GM23338 (cell line): Measurements from ENCODE around the gene ANKRD45. TPM values are rescaled to one million over a fixed set of nuclear protein-coding genes. Genes with fewer than 3 reads are reported as not detected.

ENCODE experiments used
- ATAC-seq: fragments of 200-7000 bp; cut with Tn5 transposase; 3 replicates; pipeline ENCODE4 v1.9.1; 2020
- DNase-seq: peaks from one replicate; pipeline ENCODE4 v3.0.0-alpha.2; 2015; ENCODE audit warnings: low spot score
- H2AFZ ChIP-seq: fragments of 200-600 bp; sonication (generic); 2 replicates; pipeline ENCODE4 v1.8.0; 2016; ENCODE audit warnings: antibody characterized with exemption, mild to moderate bottlenecking, moderate library complexity
- H3F3A ChIP-seq: fragments of 200-600 bp; sonication (generic); replicated peaks from 2 replicates; pipeline ENCODE4 v1.8.0; 2017; ENCODE audit warnings: antibody characterized with exemption, mixed run types, low read depth
- H3K27ac ChIP-seq: fragments of 200-600 bp; sonication (generic); 2 replicates; pipeline ENCODE4 v1.6.1; 2016; ENCODE audit warnings: low read depth
- H3K27me3 ChIP-seq: fragments of 200-600 bp; sonication (generic); 2 replicates; pipeline ENCODE4 v1.8.0; 2016; ENCODE audit warnings: mild to moderate bottlenecking, mixed run types, moderate library complexity; ENCODE audit not compliant: insufficient read depth
- H3K36me3 ChIP-seq: fragments of 200-600 bp; sonication (generic); 2 replicates; pipeline ENCODE4 v1.8.0; 2016; ENCODE audit warnings: mild to moderate bottlenecking; ENCODE audit not compliant: insufficient read depth
- H3K4me1 ChIP-seq: fragments of 200-600 bp; sonication (generic); 2 replicates; pipeline ENCODE4 v1.8.0; 2016; ENCODE audit warnings: mild to moderate bottlenecking, moderate library complexity; ENCODE audit not compliant: insufficient read depth
- H3K4me2 ChIP-seq: fragments of 200-600 bp; sonication (generic); 2 replicates; pipeline ENCODE4 v1.7.1; 2017; ENCODE audit warnings: mixed run types
- H3K4me3 ChIP-seq: fragments of 200-600 bp; sonication (generic); 2 replicates; pipeline ENCODE4 v1.6.1; 2016; ENCODE audit warnings: mixed run types
- H3K79me2 ChIP-seq: fragments of 200-600 bp; sonication (generic); replicated peaks from 2 replicates; pipeline ENCODE4 v1.8.0; 2017; ENCODE audit warnings: mild to moderate bottlenecking; ENCODE audit not compliant: insufficient read depth
- H3K9me2 ChIP-seq: fragments of 200-600 bp; sonication (generic); 2 replicates; pipeline ENCODE4 v1.8.0; 2017; ENCODE audit not compliant: insufficient read depth
- H4K20me1 ChIP-seq: fragments of 200-600 bp; sonication (generic); replicated peaks from 2 replicates; pipeline ENCODE4 v1.8.0; 2017; ENCODE audit warnings: mild to moderate bottlenecking; ENCODE audit not compliant: insufficient read depth
- H3K27ac Mint-ChIP-seq: 2 replicates; pipeline ENCODE4 v1.8.0; 2020; ENCODE audit warnings: inconsistent platforms, mild to moderate bottlenecking, moderate library complexity, mixed read lengths
- H3K27me3 Mint-ChIP-seq: 3 replicates; pipeline ENCODE4 v1.8.0; 2022; ENCODE audit warnings: low read depth, mild to moderate bottlenecking, moderate library complexity, mixed read lengths, inconsistent platforms; ENCODE audit not compliant: insufficient read depth, poor library complexity
- H3K36me3 Mint-ChIP-seq: 3 replicates; pipeline ENCODE4 v1.8.0; 2021; ENCODE audit warnings: low read depth, mild to moderate bottlenecking, inconsistent platforms, moderate library complexity, mixed read lengths
- H3K4me1 Mint-ChIP-seq: 3 replicates; pipeline ENCODE4 v1.8.0; 2020; ENCODE audit warnings: mild to moderate bottlenecking, inconsistent platforms, mixed read lengths
- H3K4me3 Mint-ChIP-seq: 3 replicates; pipeline ENCODE4 v1.8.0; 2021; ENCODE audit warnings: moderate library complexity, mild to moderate bottlenecking, inconsistent platforms, mixed read lengths
- H3K9me3 Mint-ChIP-seq: 3 replicates; pipeline ENCODE4 v1.8.0; 2020; ENCODE audit warnings: moderate library complexity, mild to moderate bottlenecking, inconsistent platforms, mixed read lengths
- CREB1 ChIP-seq: fragments of 250-450 bp; sonication (Bioruptor Pico); IDR thresholded peaks from 2 replicates; pipeline ENCODE4 v1.5.0; 2020; ENCODE audit warnings: low read depth, mild to moderate bottlenecking, moderate library complexity
- EZH2 ChIP-seq: fragments of 200-600 bp; sonication (generic); IDR thresholded peaks from one replicate; pipeline ENCODE4 v1.8.0; 2017; ENCODE audit warnings: antibody characterized with exemption, mild to moderate bottlenecking, low read depth; ENCODE audit not compliant: unreplicated experiment
- EZH2phosphoT487 ChIP-seq: fragments of 200-600 bp; sonication (generic); IDR thresholded peaks from one replicate; pipeline ENCODE4 v1.8.1; 2018; ENCODE audit warnings: antibody characterized with exemption; ENCODE audit not compliant: unreplicated experiment
- JUNB ChIP-seq: IDR thresholded peaks from one replicate; pipeline ENCODE4 v1.6.1; 2016; ENCODE audit warnings: antibody characterized with exemption; ENCODE audit not compliant: unreplicated experiment
- NANOG ChIP-seq: IDR thresholded peaks from 2 replicates; pipeline ENCODE4 v1.6.1; 2016; ENCODE audit warnings: antibody characterized with exemption, borderline replicate concordance
- POLR2AphosphoS5 ChIP-seq: IDR thresholded peaks from 2 replicates; pipeline ENCODE4 v1.6.1; 2016; ENCODE audit warnings: antibody characterized with exemption, low read depth
- STAT1 ChIP-seq: IDR thresholded peaks from one replicate; pipeline ENCODE4 v1.6.1; 2016; ENCODE audit warnings: antibody characterized with exemption; ENCODE audit not compliant: unreplicated experiment
- ZNF114 ChIP-seq: fragments of 250-450 bp; sonication (Bioruptor Pico); IDR thresholded peaks from 2 replicates; pipeline ENCODE4 v1.5.0; 2020; ENCODE audit warnings: mild to moderate bottlenecking, moderate library complexity
- ZNF331 ChIP-seq: fragments of 250-450 bp; sonication (Bioruptor Pico); IDR thresholded peaks from 2 replicates; pipeline ENCODE4 v1.5.0; 2020; ENCODE audit warnings: low read depth, mild to moderate bottlenecking, moderate library complexity
- polyA plus RNA-seq: library from polyadenylated mRNA; unstranded; fragments of >200 nt; fragmentation: Nextera tagmentation; extraction: Ambion mirVana; gene quantifications from 2 replicates; pipeline ENCODE4 v1.2.1, GENCODE V29; 2016
- total RNA-seq: library from RNA; depleted of rRNA; stranded (reverse); fragments of >200 nt; shearing (Covaris generic); gene quantifications from 2 replicates; pipeline ENCODE4 v1.2.3, GENCODE V29; 2014
- TF ChIP-seq, protein P1 (sequence below), 2 experiments: fragments of 200-600 bp in 1 of 2; sonication (generic) in 1 of 2; conservative IDR thresholded peaks; 2 replicates each; pipeline versions ENCODE4 v1.5.1 to v1.6.1; 2016 to 2017; ENCODE audit warnings: antibody characterized with exemption in 2 of 2, low read depth in 2 of 2, mild to moderate bottlenecking in 2 of 2, moderate library complexity in 1 of 2
- TF ChIP-seq, protein P2 (sequence below): IDR thresholded peaks from 2 replicates; pipeline ENCODE4 v1.6.1; 2016; ENCODE audit warnings: antibody characterized with exemption
- TF ChIP-seq, protein P3 (sequence below): fragments of 250-450 bp; sonication (Bioruptor Pico); IDR thresholded peaks from 2 replicates; pipeline ENCODE4 v1.5.0; 2020; ENCODE audit warnings: mild to moderate bottlenecking, moderate library complexity
- TF ChIP-seq, protein P4 (sequence below): IDR thresholded peaks from one replicate; pipeline ENCODE4 v1.6.1; 2018; ENCODE audit warnings: antibody characterized with exemption; ENCODE audit not compliant: unreplicated experiment

Gene ANKRD45
- total and polyA plus RNA-seq, 2 experiments from 2014 or later: 1.5 to 2.3 TPM

DNA sequence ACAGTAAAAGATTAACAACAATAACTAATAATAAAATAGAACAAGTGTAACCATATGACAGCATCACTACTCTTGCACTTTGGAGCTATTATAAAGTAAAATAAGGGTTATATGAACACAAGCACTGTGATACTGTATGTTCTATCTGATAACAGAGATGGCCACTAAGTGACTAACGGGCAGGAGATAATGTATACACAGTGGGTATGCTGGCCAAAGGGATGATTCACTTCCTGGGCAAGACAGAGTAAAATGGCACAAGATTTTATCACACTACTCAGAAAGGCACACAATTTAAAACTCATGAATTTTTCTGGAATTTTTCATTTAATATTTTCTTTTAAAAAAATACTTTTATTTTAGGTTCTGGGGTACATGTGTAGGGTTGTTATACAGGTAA, 79.1 kb downstream of the ANKRD45 start:
- Histone ChIP-seq H3K4me2 (no peak overlapping the region), H3K36me3 (no peaks in the 10 kb centered on the region), H3K4me1 (no peaks in the 10 kb centered on the region), H2AFZ (no peak overlapping the region), H4K20me1 (no peaks in the 10 kb centered on the region), H3K27ac (no peak overlapping the region), H3K9me2 (no peaks in the 10 kb centered on the region), H3K79me2 (no peaks in the 10 kb centered on the region), H3K27me3 (no peaks in the 10 kb centered on the region), H3F3A (no peaks in the 10 kb centered on the region), H3K4me3 (no peak overlapping the region)
- Mint-ChIP-seq H3K4me3 (no peak overlapping the region), H3K9me3 (no peaks in the 10 kb centered on the region), H3K36me3 (no peaks in the 10 kb centered on the region), H3K27me3 (no peaks in the 10 kb centered on the region), H3K27ac (no peak overlapping the region), H3K4me1 (peaks cover 6% of the 10 kb centered on the region; the same call in 1 of the 3 replicates)
- no peak for ATAC-seq
- DNase-seq: no peak
- no peak for TF ChIP-seq ZNF331
- TF ChIP-seq POLR2AphosphoS5: no peak
- TF ChIP-seq EZH2: no peak
- TF ChIP-seq, protein P1, sequence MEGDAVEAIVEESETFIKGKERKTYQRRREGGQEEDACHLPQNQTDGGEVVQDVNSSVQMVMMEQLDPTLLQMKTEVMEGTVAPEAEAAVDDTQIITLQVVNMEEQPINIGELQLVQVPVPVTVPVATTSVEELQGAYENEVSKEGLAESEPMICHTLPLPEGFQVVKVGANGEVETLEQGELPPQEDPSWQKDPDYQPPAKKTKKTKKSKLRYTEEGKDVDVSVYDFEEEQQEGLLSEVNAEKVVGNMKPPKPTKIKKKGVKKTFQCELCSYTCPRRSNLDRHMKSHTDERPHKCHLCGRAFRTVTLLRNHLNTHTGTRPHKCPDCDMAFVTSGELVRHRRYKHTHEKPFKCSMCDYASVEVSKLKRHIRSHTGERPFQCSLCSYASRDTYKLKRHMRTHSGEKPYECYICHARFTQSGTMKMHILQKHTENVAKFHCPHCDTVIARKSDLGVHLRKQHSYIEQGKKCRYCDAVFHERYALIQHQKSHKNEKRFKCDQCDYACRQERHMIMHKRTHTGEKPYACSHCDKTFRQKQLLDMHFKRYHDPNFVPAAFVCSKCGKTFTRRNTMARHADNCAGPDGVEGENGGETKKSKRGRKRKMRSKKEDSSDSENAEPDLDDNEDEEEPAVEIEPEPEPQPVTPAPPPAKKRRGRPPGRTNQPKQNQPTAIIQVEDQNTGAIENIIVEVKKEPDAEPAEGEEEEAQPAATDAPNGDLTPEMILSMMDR (conservative IDR thresholded peaks at IDR 0.05; ENCODE audit: low read depth in 2 of 2): no peak
- TF ChIP-seq NANOG: no peak
- no peak for TF ChIP-seq EZH2phosphoT487
- no peak for TF ChIP-seq ZNF114 (CRISPR knock-in tag)
- no peak for TF ChIP-seq JUNB
- TF ChIP-seq, protein P2, sequence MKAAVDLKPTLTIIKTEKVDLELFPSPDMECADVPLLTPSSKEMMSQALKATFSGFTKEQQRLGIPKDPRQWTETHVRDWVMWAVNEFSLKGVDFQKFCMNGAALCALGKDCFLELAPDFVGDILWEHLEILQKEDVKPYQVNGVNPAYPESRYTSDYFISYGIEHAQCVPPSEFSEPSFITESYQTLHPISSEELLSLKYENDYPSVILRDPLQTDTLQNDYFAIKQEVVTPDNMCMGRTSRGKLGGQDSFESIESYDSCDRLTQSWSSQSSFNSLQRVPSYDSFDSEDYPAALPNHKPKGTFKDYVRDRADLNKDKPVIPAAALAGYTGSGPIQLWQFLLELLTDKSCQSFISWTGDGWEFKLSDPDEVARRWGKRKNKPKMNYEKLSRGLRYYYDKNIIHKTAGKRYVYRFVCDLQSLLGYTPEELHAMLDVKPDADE: no peak
- TF ChIP-seq, protein P3, sequence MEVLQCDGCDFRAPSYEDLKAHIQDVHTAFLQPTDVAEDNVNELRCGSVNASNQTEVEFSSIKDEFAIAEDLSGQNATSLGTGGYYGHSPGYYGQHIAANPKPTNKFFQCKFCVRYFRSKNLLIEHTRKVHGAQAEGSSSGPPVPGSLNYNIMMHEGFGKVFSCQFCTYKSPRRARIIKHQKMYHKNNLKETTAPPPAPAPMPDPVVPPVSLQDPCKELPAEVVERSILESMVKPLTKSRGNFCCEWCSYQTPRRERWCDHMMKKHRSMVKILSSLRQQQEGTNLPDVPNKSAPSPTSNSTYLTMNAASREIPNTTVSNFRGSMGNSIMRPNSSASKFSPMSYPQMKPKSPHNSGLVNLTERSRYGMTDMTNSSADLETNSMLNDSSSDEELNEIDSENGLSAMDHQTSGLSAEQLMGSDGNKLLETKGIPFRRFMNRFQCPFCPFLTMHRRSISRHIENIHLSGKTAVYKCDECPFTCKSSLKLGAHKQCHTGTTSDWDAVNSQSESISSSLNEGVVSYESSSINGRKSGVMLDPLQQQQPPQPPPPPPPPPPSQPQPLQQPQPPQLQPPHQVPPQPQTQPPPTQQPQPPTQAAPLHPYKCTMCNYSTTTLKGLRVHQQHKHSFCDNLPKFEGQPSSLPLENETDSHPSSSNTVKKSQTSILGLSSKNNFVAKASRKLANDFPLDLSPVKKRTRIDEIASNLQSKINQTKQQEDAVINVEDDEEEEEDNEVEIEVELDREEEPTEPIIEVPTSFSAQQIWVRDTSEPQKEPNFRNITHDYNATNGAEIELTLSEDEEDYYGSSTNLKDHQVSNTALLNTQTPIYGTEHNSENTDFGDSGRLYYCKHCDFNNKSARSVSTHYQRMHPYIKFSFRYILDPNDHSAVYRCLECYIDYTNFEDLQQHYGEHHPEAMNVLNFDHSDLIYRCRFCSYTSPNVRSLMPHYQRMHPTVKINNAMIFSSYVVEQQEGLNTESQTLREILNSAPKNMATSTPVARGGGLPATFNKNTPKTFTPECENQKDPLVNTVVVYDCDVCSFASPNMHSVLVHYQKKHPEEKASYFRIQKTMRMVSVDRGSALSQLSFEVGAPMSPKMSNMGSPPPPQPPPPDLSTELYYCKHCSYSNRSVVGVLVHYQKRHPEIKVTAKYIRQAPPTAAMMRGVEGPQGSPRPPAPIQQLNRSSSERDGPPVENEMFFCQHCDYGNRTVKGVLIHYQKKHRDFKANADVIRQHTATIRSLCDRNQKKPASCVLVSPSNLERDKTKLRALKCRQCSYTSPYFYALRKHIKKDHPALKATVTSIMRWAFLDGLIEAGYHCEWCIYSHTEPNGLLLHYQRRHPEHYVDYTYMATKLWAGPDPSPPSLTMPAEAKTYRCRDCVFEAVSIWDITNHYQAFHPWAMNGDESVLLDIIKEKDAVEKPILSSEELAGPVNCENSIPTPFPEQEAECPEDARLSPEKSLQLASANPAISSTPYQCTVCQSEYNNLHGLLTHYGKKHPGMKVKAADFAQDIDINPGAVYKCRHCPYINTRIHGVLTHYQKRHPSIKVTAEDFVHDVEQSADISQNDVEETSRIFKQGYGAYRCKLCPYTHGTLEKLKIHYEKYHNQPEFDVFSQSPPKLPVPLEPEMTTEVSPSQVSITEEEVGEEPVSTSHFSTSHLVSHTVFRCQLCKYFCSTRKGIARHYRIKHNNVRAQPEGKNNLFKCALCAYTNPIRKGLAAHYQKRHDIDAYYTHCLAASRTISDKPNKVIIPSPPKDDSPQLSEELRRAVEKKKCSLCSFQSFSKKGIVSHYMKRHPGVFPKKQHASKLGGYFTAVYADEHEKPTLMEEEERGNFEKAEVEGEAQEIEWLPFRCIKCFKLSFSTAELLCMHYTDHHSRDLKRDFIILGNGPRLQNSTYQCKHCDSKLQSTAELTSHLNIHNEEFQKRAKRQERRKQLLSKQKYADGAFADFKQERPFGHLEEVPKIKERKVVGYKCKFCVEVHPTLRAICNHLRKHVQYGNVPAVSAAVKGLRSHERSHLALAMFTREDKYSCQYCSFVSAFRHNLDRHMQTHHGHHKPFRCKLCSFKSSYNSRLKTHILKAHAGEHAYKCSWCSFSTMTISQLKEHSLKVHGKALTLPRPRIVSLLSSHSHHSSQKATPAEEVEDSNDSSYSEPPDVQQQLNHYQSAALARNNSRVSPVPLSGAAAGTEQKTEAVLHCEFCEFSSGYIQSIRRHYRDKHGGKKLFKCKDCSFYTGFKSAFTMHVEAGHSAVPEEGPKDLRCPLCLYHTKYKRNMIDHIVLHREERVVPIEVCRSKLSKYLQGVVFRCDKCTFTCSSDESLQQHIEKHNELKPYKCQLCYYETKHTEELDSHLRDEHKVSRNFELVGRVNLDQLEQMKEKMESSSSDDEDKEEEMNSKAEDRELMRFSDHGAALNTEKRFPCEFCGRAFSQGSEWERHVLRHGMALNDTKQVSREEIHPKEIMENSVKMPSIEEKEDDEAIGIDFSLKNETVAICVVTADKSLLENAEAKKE (CRISPR knock-in tag): no peak
- no peak for TF ChIP-seq STAT1
- TF ChIP-seq, protein P4, sequence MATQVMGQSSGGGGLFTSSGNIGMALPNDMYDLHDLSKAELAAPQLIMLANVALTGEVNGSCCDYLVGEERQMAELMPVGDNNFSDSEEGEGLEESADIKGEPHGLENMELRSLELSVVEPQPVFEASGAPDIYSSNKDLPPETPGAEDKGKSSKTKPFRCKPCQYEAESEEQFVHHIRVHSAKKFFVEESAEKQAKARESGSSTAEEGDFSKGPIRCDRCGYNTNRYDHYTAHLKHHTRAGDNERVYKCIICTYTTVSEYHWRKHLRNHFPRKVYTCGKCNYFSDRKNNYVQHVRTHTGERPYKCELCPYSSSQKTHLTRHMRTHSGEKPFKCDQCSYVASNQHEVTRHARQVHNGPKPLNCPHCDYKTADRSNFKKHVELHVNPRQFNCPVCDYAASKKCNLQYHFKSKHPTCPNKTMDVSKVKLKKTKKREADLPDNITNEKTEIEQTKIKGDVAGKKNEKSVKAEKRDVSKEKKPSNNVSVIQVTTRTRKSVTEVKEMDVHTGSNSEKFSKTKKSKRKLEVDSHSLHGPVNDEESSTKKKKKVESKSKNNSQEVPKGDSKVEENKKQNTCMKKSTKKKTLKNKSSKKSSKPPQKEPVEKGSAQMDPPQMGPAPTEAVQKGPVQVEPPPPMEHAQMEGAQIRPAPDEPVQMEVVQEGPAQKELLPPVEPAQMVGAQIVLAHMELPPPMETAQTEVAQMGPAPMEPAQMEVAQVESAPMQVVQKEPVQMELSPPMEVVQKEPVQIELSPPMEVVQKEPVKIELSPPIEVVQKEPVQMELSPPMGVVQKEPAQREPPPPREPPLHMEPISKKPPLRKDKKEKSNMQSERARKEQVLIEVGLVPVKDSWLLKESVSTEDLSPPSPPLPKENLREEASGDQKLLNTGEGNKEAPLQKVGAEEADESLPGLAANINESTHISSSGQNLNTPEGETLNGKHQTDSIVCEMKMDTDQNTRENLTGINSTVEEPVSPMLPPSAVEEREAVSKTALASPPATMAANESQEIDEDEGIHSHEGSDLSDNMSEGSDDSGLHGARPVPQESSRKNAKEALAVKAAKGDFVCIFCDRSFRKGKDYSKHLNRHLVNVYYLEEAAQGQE: no peak
- TF ChIP-seq CREB1 (CRISPR knock-in tag): no peak
